ENCODE results near the gene FXYD1. TPM values are rescaled to one million over a fixed set of nuclear protein-coding genes. Genes with fewer than 3 reads are reported as not detected.

FXYD1 gene
- total RNA-seq, 1 donor from 2014 or later = 7.8 TPM

DNA sequence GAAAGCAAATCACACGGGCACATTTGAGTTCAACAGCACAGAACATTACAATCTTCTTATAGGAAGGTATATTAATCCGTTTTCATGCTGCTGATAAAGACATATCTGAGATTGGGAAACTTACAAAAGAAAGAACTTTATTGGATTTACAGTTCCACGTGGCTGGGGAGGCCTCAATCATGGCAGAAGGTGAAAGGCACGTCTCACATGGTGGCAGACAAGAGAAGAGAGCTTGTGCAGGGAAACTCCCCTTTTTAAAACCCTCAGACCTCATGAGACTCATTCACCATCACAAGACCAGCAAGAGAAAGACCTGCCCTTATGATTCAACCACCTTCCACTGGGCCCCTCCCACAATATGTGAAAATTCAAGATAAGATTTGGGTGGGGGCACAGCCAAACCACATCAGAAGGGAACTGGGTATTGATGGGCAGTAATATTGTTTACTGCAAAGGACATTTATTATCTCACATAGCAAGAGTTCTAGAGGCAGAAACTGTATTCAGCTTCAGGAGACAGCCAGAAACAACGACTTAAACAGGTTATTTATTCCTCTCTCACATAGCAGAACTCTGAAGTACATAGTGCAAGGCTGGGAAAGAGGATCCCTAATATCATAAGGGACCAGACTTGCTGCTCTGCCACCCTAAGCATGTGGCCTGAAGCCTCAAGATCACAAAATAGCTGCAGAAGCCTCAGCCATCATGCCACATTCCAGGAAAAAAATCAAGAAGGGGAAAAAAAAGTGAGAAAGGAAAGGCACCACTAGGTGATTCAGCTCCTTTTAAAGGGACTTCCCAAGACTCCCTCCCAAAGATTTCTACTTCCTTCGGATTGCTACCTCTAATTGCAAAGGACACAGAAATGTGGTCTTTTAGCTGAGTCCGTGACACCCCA, 39.0 kb downstream of the FXYD1 start:
- Mint-ChIP-seq H3K27me3 (ENCODE audit: low read depth) (peaks cover 3% of the 10 kb centered on the region), H3K4me3 (ENCODE audit: unreplicated experiment) (no peak overlapping the region), H3K36me3 (ENCODE audit: low read depth) (no peaks in the 10 kb centered on the region), H3K27ac (ENCODE audit: unreplicated experiment) (no peak overlapping the region), H3K9me3 (ENCODE audit: low read depth) (no peaks in the 10 kb centered on the region), H3K4me1 (ENCODE audit: low read depth) (peaks cover 5% of the 10 kb centered on the region)
- TF ChIP-seq, protein P1, sequence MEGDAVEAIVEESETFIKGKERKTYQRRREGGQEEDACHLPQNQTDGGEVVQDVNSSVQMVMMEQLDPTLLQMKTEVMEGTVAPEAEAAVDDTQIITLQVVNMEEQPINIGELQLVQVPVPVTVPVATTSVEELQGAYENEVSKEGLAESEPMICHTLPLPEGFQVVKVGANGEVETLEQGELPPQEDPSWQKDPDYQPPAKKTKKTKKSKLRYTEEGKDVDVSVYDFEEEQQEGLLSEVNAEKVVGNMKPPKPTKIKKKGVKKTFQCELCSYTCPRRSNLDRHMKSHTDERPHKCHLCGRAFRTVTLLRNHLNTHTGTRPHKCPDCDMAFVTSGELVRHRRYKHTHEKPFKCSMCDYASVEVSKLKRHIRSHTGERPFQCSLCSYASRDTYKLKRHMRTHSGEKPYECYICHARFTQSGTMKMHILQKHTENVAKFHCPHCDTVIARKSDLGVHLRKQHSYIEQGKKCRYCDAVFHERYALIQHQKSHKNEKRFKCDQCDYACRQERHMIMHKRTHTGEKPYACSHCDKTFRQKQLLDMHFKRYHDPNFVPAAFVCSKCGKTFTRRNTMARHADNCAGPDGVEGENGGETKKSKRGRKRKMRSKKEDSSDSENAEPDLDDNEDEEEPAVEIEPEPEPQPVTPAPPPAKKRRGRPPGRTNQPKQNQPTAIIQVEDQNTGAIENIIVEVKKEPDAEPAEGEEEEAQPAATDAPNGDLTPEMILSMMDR (IDR thresholded peaks at IDR 0.05) = no peak
- no peak for DNase-seq (ENCODE audit: low spot score)

DNA sequence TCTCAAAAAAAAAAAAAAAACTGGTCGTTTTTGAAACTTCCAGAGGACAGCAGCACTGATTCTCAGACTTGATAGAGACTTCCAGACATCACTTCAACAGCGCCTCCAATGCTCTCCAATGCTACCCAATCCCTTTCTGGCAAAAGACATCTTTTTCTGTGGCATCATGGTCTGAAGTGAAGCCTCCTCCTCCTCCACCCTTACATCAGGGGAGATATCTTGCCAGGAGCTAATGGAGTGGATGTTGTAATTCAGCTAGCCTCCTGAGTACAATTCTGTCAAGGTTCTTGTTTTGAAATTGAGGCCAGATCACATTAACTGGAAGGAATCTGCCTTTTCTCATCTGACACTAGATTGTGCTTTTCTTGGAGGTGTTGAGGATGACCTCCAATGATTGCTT, 40.1 kb downstream of the FXYD1 start:
- Mint-ChIP-seq H3K4me1 (ENCODE audit: low read depth) (peaks cover 5% of the 10 kb centered on the region), H3K4me3 (ENCODE audit: unreplicated experiment) (no peak overlapping the region), H3K9me3 (ENCODE audit: low read depth) (no peaks in the 10 kb centered on the region), H3K36me3 (ENCODE audit: low read depth) (peaks cover 1% of the 10 kb centered on the region), H3K27me3 (ENCODE audit: low read depth) (peaks cover 3% of the 10 kb centered on the region), H3K27ac (ENCODE audit: unreplicated experiment) (no peak overlapping the region)
- TF ChIP-seq, protein P1 (IDR thresholded peaks at IDR 0.05) = no peak
- no peak for DNase-seq (ENCODE audit: low spot score)

- Mint-ChIP-seq H3K27me3 (ENCODE audit: low read depth) (peaks cover 9% of the 10 kb centered on the region), H3K4me3 (ENCODE audit: unreplicated experiment) (no peak overlapping the region), H3K27ac (ENCODE audit: unreplicated experiment) (no peak overlapping the region), H3K4me1 (ENCODE audit: low read depth) (peaks cover 5% of the 10 kb centered on the region), H3K9me3 (ENCODE audit: low read depth) (peaks cover 8% of the 10 kb centered on the region), H3K36me3 (ENCODE audit: low read depth) (peaks cover 3% of the 10 kb centered on the region)
- DNase-seq (ENCODE audit: low spot score) = no peak
- TF ChIP-seq, protein P1 (IDR thresholded peaks at IDR 0.05) = no peak
Measured at GRCh38 chr19:35179830-35180229, 41.2 kb downstream of the FXYD1 start.

DNA sequence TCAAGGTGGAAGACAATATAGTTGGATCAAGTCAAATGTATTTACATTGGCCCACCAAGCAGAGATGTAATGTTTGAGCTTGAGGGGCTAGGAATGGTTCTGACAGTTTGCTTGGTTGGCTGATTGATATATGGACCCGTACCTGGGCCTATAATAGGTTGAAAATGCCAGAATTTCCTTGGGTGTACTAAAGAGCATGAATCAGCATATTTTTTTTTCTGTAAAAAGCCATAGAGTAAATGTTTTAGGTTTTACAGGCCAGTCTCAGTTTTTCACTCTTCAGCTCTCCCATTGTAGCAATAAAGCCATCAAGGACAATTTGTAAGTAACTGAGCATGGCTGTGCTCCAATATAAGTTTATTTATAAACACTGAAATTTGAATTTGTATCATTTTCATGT, 42.8 kb downstream of the FXYD1 start:
- Mint-ChIP-seq H3K9me3 (ENCODE audit: low read depth) (peaks cover 13% of the 10 kb centered on the region), H3K4me1 (ENCODE audit: low read depth) (no peaks in the 10 kb centered on the region), H3K4me3 (ENCODE audit: unreplicated experiment) (no peak overlapping the region), H3K36me3 (ENCODE audit: low read depth) (peaks cover 3% of the 10 kb centered on the region), H3K27ac (ENCODE audit: unreplicated experiment) (no peak overlapping the region), H3K27me3 (ENCODE audit: low read depth) (peaks cover 13% of the 10 kb centered on the region)
- no peak for DNase-seq (ENCODE audit: low spot score)
- TF ChIP-seq, protein P1 (IDR thresholded peaks at IDR 0.05) = no peak

GRCh38 chr19:35184267-35184666, 45.6 kb downstream of the FXYD1 start:
- Mint-ChIP-seq H3K27ac (ENCODE audit: unreplicated experiment) (no peak overlapping the region), H3K4me3 (ENCODE audit: unreplicated experiment) (no peak overlapping the region), H3K27me3 (ENCODE audit: low read depth) (peaks cover 11% of the 10 kb centered on the region), H3K9me3 (ENCODE audit: low read depth) (peaks cover 19% of the 10 kb centered on the region), H3K36me3 (ENCODE audit: low read depth) (peaks cover 5% of the 10 kb centered on the region), H3K4me1 (ENCODE audit: low read depth) (no peaks in the 10 kb centered on the region)
- DNase-seq (ENCODE audit: low spot score) = no peak
- TF ChIP-seq, protein P1 (IDR thresholded peaks at IDR 0.05) = no peak

All from chondrocyte (in vitro differentiated cells).